Measurements from ENCODE around the gene PNO1. TPM values are rescaled to one million over a fixed set of nuclear protein-coding genes. Genes with fewer than 3 reads are reported as not detected.

Gene PNO1
- total RNA-seq, 1 donor from 2014 or later: 12.4 TPM

DNA sequence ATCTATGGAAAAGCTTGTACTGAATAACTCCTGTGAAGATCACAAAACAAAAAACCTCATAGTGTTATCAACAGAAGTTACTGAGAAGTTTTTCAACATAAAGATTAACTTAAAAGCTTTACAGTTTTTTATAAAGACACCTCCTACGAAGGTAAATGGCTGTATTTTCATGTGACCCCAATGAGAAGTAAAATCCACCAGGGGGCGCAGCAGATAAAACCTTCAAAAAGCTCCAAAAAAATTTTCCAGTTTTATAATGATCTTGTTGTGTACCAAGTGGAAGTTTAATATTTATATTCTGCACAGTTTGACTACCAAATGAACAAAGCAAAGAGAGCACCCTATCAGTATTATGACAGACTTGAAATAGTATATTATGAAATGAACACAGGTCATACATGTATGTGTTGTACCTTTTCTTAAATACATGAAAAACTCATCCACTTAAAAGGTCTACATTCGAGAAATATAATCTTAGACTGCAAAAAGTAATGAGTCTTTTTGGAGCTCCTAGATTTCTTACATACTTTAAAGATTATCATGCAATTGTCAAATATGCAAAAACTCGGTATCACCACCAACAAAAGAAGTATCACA is 38.5 kb downstream of the PNO1 start:
- peak; percentile 76 for DNase-seq

DNA sequence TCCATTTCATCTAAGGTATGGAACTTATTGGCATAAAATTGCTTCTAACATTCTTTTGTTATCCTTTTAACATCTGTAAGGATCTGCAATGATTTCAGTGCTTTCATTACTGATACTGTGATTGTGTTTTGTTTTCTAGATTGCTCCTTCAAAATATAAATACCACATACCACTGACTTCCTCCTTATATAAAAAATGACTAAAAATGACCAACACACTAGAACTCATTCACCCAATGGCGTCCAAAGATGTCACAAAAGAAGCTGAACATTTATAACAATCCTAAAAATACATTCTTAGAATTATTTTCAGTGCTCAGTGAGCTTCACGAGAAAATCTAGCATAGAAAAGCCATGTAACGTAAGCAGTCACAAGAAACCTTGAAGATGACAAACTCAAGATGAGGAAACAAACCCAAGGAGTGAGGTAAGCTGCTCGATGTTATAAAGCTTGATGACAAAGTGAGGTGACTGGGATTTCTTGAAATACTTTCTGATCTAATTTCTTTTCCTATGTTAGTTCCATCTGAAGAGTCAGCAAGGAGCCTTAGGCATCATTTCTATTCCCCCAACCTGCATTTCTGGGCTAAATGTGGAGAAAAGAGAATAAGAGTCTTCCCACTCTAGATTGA is 42.6 kb downstream of the PNO1 start:
- DNase-seq: no peak

DNA sequence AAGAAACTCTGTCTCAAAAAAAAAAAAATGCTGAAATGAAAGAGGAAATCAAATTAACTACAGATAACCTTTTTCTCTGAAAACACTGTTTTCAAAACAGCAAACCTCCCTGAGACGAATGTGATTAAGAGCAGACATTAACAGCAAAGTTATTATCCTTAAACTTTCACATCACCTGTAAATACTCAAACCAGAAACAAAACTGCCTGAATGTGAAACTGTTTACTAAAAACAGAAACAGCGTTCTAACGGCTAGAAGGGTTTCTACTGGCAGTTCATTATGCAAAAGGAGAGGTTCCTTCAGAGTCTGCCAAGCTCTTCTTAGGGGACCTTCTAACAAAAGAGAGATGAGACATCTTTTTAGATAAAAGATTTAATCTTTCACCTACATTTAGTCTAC is 45.9 kb downstream of the PNO1 start:
- no peak for DNase-seq

DNA sequence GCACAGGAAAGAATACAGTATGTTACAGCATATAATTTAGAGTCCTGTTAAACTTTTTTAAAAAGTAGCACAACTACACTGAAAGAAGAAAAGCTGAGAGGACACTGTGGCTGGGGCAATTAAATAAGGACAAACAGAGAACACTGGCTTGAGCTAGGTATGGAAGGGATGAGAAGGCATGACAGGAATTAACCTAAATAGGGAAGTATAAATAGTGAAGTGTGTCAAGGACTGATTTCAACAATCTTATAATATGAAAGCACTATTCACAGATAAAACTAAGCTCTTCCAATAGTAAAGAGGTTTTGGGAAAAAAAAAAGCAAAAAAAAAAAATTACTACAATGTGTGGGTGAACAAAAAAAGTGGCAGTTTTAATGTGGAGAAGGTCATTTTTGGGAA is 49.1 kb downstream of the PNO1 start:
- no peak for DNase-seq

DNA sequence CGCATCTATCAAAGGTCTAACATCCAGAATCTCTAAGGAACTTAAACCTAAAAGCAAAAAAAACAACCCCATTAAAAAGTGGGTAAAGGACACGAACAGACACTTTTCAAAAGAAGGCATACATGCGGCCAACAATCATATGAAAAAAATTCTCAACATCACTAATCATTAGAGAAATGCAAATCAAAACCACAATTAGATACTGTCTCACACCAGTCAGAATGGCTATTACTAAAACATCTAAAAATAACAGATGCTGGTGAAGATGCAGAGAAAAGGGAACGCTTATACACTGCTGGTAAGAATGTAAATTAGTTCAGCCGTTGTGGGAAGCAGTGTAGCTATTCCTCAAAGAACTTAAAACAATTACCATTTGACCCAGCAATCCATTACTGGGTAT is 56.7 kb downstream of the PNO1 start:
- no peak for DNase-seq

DNA sequence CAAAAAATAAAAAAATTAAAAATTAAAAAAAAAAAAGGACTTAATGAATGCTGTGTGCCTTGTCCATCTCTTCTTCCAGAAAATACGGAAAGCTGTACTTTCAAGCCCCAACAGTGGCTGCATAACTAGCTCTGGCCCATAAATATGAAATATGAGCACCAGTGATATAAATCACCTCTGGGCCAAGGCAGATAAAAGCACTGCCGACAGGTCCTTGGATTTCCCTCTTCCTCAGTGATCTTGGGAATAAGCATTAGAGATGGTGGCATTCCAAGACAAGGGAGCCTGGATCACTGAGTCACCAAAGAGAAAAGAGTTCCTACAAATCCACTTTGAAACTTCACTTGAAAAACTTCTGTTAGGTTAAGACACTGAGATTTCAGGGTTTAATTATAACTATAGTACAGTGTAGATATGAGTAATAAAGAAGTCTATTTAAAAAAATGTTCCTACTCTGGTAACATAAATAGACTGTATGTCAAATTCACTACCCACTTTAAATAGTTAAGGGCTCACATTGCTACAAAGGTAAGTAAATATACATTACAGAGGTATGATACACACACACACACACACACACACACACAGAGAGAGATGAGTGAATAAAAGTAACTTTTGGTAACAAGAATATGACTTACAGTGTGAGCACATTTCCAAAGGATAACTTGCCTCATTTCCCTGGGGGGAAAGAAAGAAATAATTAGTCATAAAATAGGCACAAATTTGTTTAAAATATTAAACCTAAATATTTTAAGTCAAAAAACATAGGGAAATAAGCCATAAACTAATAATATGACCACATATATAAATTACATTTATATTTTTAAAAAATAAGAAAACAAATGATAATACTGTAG is 59.0 kb downstream of the PNO1 start:
- no peak for DNase-seq

DNA sequence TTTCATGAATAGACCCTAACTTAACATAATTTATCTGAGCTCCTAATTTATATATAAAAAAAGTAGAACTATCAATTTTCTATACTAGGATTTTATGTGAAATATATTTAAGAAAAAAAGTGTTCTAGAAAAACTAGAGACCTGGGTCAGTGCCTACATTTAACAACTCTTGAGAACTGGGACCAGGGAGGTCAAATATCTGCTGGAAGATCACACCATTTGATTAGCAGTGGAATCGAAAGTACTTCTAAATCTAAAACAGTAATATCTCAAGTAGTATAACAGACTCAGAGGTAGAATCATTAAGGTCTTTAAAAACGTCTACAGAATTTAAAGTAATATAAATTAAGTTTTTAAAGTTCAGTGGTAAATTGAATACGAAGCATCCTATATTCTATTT is 60.0 kb downstream of the PNO1 start:
- DNase-seq: no peak

DNA sequence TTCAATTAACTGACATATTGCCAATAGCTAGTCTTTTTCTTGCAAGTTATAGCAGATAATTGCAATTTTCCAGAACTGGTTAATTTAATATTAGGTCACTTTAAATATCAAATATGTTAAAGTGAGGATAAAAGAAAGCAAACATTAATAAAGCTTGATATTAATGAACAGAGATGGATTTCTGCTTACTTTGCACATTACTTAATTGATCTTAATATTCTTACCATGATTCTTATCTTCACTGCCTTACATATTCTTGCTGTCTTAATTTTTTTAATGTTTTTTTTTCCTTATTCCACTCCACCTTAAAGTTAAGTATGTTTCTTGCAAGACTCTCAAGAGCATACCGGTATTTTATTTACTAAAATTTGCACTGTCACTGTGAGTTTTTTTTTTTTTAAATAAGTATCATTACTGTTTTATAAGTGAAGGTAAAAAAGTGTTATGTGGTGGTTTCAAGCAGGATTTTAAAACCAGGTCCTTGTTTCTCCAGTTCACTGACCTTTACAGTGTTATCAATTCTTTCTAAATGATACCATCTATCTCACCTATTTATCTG is 60.7 kb downstream of the PNO1 start:
- no peak for DNase-seq

DNA sequence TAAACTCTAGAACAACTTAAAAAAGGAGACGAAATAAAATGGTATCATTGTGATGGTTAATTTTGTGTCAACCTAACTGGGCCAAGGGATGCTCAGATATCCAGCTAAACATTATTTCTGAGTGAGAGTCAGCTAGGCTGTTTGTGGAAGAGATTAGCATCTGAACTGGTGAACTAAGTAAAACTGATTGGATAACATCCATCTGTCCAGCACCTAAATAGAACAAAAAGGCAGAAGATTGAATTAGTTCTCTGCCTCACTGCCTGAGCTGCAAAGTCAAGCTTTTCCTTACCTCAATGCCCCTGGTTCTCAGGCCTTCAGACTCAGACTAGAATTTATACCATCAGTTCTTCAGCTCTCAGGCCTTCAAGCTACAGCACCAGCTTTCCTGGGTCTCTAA is 64.6 kb downstream of the PNO1 start:
- DNase-seq: no peak

DNA sequence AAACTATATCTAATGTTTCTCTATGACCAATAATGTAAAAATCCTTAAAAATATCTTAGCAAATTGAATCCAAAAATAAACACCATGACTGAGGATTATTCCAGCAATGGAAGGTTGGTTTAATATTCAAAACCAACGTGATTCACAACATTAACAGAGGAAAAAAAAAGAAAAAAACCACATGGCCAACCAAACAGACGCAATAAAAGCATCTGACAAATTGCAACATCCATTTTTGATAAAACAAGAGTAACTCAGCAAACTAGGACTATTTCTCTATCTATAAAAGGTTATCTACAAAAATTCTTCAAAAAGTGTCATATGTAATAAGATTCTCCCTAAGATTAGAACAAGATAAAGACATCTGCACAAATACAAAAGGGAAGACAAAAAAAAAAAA is 65.7 kb downstream of the PNO1 start:
- DNase-seq: no peak

DNA sequence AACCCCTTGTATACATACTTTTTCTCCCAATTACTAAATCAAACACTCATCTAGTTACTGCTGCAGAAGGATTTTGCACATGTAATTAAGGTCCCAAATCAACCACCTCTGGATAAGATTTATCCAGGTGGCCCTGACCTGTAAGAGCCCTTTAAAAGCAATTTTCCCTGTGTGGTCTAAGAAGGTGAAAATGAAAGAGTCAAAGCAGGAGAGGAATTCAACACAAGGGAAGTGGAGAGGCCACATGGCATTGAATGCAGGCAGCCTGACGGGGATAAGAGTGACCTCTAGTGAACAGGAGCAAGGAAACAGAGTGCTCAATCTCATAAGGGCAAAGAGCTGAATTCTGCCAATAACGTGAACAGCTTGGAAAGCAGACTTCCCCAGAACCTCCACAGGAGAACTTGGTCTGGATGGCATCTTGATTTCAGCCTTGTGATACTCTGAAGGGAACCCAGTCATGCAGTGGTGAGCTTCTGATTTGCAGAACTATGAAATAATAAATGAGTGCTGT is 67.5 kb downstream of the PNO1 start:
- peak; percentile 41 for DNase-seq

Other genes starting within 250 kb of the PNO1 start
- gene C1D, start 94.9 kb upstream of the PNO1 start, total RNA-seq: 8.3 and 20.8 TPM in 2 replicates
- 19.4 and 46.8 TPM in 2 replicates for gene PPP3R1, start 94.6 kb downstream of the PNO1 start, total RNA-seq
- 45.3 and 52.3 TPM in 2 replicates for gene CNRIP1, start 162.1 kb downstream of the PNO1 start, total RNA-seq
- gene PLEK, start 207.4 kb downstream of the PNO1 start, total RNA-seq: 0.17 TPM in 1 of 2 replicates, not detected in the other

All from dermis blood vessel endothelial cell (primary cell).